AG10803 (cell line): ENCODE measurements around the gene CLCNKA.
A peak's percentile ranks its signal among the peaks of the same experiment; 100 is the strongest.
"Not testable (repeated sequence)": the region's sequence is repeated elsewhere in the genome, so short reads cannot be mapped to it uniquely, and the experiment has no call there.

ENCODE experiments used
- DNase-seq: peaks from one replicate; pipeline ENCODE4 v3.0.0; 2010; ENCODE audit warnings: low read depth
- H3K4me3 ChIP-seq: 2 replicates; pipeline ENCODE4 v1.5.1; 2011; ENCODE audit warnings: mild to moderate bottlenecking, low read length, control low read depth
- TF ChIP-seq, protein P1 (sequence below): conservative IDR thresholded peaks from 2 replicates; pipeline ENCODE4 v1.5.1; 2011; ENCODE audit warnings: mild to moderate bottlenecking, low read length, control low read depth, inconsistent platforms

Gene CLCNKA

DNA sequence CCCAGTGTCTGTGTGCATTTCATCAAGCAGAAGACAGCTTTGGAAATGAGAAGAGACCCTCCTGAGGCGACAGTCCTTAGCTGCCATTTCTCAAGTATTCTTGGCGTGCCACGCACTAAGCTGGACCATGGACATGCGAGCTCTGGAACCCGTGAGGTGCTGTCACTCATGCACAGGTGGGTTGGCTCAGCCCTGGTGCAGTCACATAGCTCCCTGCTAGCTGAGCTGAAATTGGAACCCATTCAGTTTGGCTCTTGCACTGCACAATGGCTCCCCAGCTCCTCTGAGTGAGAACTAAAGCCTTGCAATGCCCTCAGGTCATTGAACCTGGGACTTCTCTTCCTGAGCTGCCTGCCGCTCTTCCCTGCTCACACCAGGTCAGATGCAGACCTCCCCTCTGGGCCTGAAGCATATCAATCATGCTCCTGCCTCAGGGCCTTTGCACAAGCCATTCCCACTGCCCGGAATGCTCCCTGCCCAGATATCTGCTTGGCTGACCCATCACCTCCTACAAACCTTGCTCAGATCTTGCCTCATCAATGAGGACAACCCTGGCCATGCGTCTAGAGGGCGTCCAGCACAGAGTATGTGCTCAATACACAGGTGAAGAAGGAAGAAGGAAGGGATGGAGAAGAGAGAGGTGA is 24.1 kb upstream of the CLCNKA start:
- no peak for DNase-seq
- TF ChIP-seq, protein P1, sequence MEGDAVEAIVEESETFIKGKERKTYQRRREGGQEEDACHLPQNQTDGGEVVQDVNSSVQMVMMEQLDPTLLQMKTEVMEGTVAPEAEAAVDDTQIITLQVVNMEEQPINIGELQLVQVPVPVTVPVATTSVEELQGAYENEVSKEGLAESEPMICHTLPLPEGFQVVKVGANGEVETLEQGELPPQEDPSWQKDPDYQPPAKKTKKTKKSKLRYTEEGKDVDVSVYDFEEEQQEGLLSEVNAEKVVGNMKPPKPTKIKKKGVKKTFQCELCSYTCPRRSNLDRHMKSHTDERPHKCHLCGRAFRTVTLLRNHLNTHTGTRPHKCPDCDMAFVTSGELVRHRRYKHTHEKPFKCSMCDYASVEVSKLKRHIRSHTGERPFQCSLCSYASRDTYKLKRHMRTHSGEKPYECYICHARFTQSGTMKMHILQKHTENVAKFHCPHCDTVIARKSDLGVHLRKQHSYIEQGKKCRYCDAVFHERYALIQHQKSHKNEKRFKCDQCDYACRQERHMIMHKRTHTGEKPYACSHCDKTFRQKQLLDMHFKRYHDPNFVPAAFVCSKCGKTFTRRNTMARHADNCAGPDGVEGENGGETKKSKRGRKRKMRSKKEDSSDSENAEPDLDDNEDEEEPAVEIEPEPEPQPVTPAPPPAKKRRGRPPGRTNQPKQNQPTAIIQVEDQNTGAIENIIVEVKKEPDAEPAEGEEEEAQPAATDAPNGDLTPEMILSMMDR, result no peak
- H3K4me3 ChIP-seq, result no peak overlapping the region

DNA sequence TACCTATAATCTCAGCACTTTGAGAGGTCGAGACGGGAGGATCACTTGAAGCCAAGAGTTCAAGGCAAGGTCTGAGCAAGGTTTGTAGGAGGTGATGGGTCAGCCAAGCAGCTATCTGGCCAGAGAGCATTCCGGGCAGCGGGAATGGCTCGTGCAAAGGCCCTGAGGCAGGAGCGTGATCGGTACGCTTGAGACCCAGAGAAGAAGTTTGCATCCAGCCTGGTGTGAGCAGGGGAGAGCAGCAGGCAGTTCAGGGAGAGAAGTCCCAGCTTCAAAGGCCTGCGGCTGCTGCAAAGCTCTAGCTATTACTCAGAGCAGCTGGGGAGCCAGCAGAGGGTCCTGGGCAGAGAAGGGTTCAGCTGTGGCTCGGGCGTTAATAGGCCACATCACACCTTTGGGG is 22.9 kb upstream of the CLCNKA start:
- no peak overlapping the region for H3K4me3 ChIP-seq
- DNase-seq, result no peak
- TF ChIP-seq, protein P1, result no peak

DNA sequence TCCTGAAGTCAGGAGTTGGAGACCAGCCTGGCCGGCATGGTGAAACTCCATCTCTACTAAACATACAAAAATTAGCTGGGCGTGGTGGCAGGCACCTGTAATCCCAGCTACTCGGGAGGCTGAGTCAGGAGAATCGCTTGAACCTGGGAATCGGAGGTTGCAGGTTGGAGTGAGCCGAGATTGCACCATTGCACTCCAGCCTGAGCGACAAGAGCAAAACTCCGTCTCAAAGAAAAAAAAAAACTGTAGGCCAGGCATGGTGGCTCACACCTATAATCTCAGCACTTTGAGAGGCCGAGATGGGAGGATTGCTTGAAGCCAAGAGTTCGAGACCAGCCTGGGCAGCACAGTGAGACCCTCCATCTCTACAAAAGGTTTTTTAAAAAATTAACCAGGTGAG is 20.6 kb upstream of the CLCNKA start:
- not testable (repeated sequence) for H3K4me3 ChIP-seq, DNase-seq

DNA sequence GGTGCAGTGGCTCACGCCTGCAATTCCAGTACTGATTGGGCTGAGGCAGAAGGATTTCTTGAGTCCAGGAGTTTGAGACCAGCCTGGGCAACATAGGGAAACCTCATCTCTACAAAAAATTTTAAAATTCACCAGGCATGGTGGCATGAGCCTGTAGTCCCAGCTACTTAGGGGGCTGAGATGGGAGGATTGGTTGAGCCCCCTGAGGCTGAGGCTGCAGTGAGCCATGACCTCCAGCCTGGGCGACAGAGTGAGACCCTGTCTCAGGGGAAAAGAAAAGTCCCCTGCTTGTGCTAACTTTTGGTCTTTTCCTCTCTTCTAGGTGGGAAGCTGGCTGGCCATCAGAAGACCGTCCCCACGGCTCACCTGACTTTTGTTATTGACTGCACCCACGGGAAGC is 16.2 kb upstream of the CLCNKA start:
- DNase-seq, result no peak
- TF ChIP-seq, protein P1, result no peak
- H3K4me3 ChIP-seq, result no peak overlapping the region

DNA sequence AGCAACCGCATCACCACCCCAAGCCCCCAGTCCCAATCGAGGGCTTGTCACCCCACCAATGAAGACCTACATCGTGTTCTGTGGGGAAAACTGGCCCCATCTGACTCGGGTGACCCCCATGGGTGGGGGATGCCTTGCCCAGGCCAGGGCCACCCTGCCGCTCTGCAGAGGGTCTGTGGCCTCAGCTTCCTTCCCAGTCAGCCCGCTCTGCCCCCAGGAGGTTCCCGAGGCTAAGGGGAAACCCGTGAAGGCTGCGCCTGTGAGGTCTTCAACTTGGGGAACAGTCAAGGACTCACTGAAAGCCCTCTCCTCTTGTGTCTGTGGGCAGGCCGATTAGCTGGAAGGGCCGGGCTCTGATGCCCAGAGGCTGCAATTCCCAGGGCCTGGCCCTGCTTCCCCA is 15.8 kb upstream of the CLCNKA start:
- DNase-seq, result no peak
- H3K4me3 ChIP-seq, result no peak overlapping the region
- TF ChIP-seq, protein P1, result no peak

DNA sequence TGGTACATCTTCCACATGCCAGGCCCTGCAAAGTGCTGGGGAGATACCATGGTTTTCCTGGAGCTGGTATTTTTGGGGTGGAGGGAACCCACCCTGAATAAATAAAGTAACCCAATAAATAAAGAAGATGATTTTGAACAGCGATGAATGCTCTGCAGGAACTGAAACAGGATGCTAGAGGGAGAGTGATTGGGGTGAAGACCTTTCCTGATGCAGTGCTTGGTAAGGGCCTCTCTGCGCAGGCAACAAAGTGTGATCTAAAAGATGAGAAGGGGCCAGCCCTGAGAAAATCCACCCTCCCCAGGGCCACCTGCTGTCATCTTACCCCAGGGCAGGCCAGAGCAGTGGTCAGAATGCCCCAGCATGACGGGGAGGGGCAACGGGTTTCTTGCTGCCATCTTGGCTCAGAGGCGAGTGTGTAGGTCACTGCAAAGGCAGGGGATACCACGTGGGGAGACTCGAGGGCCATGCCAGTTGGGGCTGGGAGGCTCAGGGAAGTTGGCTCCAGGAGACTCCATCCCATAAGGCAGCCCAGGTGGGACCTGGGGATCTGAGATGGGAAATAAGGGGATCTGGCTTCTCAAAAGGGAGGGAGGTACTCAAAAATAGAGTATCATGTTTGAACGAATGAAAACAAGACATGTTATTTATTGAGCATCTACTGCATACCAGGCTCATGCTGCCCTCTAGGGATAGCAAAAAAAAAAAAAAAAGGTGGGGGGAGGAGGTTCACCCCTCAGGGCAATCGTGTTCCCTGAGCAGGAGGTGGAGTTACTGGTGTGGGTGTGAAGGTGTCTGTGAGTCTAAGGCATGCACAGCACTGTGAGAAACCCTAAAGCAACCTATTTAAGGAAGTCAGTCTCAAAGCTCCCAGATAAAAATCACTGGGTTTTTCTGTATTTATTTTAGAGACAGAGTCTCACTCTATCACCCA is 15.0 kb upstream of the CLCNKA start:
- peak; percentile 23 for DNase-seq
- TF ChIP-seq, protein P1, result peak; percentile 30
- H3K4me3 ChIP-seq, result no peak overlapping the region

DNA sequence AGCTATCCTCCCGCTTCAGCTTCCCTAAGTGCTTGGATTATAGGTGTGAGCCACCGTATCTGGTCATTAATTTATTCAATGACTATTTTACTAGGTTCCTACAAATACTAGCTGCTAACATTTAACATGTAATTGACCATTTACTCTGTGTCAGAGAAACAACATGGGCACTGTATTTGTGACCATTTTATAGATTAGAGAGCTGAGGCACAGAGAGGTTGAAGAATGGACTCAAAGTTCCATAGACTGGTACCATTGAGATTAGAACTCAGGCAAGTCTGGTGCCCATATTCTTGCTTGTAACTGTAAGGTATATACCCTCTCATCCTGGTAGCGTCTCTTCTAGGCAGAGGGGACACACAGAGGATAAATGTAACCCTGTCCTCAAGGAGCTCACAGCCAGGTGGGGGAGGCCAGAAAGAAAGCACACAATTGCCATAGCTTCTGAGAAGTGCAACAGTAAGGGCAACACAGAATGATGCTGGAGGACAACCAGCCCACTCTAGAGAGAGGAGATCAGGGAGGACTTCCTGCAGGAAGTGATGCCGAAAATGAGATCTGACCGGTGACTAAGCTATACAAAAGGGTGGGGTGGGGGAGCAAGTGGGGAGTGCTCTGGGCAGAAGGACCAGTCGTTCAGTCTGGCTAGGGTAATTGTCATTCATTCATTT is 14.0 kb upstream of the CLCNKA start:
- no peak for DNase-seq
- TF ChIP-seq, protein P1, result no peak

More for the DNA sequence above, 14.0 kb upstream of the CLCNKA start:
- no peak overlapping the region for H3K4me3 ChIP-seq
